Psoas muscle (tissue), 8 donors: ENCODE measurements around the gene SLC39A11. TPM values are rescaled to one million over a fixed set of nuclear protein-coding genes. Genes with fewer than 3 reads are reported as not detected.

Experiments
- ATAC-seq, 4 donors: fragments of 200-7000 bp; cut with Tn5 transposase; one replicate each; pipeline ENCODE4 v1.9.1; 2020; ENCODE audit warnings: moderate library complexity in 3 of 4, mild to moderate bottlenecking in 2 of 4
- DNase-seq, 2 donors: peaks; one replicate each; pipeline ENCODE4 v3.0.0-alpha.2; 2020
- H3K27ac ChIP-seq: fragments of 200-600 bp; one replicate; pipeline ENCODE4 v1.8.0; 2022
- H3K27me3 ChIP-seq, 3 donors: fragments of 200-600 bp in 1 of 3; one replicate each; pipeline versions ENCODE4 v1.6.1 to v1.8.0; 2013 to 2022; ENCODE audit warnings: low read length in 2 of 3, mild to moderate bottlenecking in 2 of 3, moderate library complexity in 1 of 3; ENCODE audit not compliant: insufficient read depth in 3 of 3
- H3K36me3 ChIP-seq, 2 donors: fragments of 200-600 bp in 1 of 2; one replicate each; pipeline versions ENCODE4 v1.6.1 to v1.8.0; 2013 to 2022; ENCODE audit warnings: low read depth in 1 of 2, mild to moderate bottlenecking in 1 of 2, moderate library complexity in 1 of 2; ENCODE audit not compliant: insufficient read depth in 1 of 2
- H3K4me1 ChIP-seq: fragments of 200-600 bp; one replicate; pipeline ENCODE4 v1.8.0; 2022
- H3K4me3 ChIP-seq: fragments of 200-600 bp; one replicate; pipeline ENCODE4 v1.8.0; 2022; ENCODE audit warnings: mild to moderate bottlenecking
- H3K9me3 ChIP-seq: fragments of 200-600 bp; one replicate; pipeline ENCODE4 v1.8.0; 2022
- CTCF ChIP-seq: fragments of 200-600 bp; IDR thresholded peaks from one replicate; pipeline ENCODE4 v1.8.0; 2022; ENCODE audit warnings: antibody characterized with exemption
- WGBS, 3 donors: extraction: QIAGEN DNeasy Blood & Tissue Kit; methylation state at CpG; one replicate each; pipeline versions ENCODE4 v1.1.6 to v1.1.7; 2013; 5-methylcytosine and 5-hydroxymethylcytosine counted together
- intact Hi-C, 2 donors: fragments of 100-400 bp; cut with DNase I; formaldehyde crosslinking; loops; one replicate each; pipeline versions ENCODE4 v1.11.0 to v1.14.2; 2022
- polyA plus RNA-seq, 3 donors: library from polyadenylated mRNA; stranded (reverse); fragments of 200-250 nt; gene quantifications; one replicate each; pipeline ENCODE4 v1.2.3, GENCODE V29; 2013
- total RNA-seq, 4 donors: library from RNA; stranded (reverse); fragmentation: NEBNext Ultra II Directional in 2 of 4; extraction: Animal tissue kit (Norgen Biotek cat#: 25700) in 2 of 4; gene quantifications; one replicate each; pipeline versions ENCODE4 v1.2.1 to v1.2.4, GENCODE V29; 2021 to 2023
- donor health status: healthy with polysubstance abuse.
- donor health status: DM: no; HTN: no; CAD: no; lungs with moderate emphysema.
- donor health status: Bipolar disorder and iron deficiency.
- donor health status: healthy.
- donor health status: DM: yes; HTN: yes; CAD: no.
- donor health status: DM: no; HTN: no; CAD: no.
- donor health status: DM: no; HTN: no; CAD: no.
- donor health status: DM: yes; HTN: yes; CAD: no.

SLC39A11 gene
- total and polyA plus RNA-seq, 7 donors: 1.6 to 9.7 (median 7.9) TPM

DNA sequence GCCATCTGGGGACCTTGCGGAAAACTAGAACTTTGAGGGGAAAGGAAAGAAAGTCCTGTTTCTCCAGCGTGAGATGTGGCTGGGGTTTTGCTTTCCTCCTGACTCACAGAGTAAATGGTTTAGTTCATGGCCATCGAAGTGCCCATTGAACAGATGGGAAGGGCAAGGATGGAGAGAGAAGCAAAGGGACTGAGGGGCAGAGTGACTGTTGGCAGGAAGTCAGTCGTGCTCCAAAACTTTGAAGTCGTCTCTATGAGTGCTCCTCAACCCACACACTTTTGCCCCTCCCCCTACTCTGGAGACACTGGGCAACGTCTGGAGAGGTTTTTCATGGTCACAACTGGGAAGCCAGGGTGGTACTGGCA, 476.9 kb downstream of the SLC39A11 start:
- H3K27ac ChIP-seq: no peak overlapping the region
- intact Hi-C loops: no loop called here
- ATAC-seq: no peak
- H3K4me1 ChIP-seq: no peaks in the 10 kb centered on the region
- no peaks in the 10 kb centered on the region for H3K36me3 ChIP-seq
- WGBS, 3 donors: 45 to 46% (median 45%) methylated on average over 6 of the region's 6 CpGs
- no peak overlapping the region for H3K4me3 ChIP-seq
- DNase-seq: no peak
- TF ChIP-seq CTCF: no peak
- no peaks in the 10 kb centered on the region for H3K9me3 ChIP-seq
- peaks cover 0 to 19% (median 8%) of the 10 kb centered on the region in 3 donors for H3K27me3 ChIP-seq

- peaks cover 0 to 19% (median 8%) of the 10 kb centered on the region in 3 donors for H3K27me3 ChIP-seq
- no peak for ATAC-seq
- DNase-seq: no peak
- no peaks in the 10 kb centered on the region for H3K9me3 ChIP-seq
- TF ChIP-seq CTCF: no peak
- intact Hi-C loops: no loop called here
- 20 to 30% (median 21%) methylated on average over 20 of the region's 20 CpGs for WGBS, 3 donors
- no peak overlapping the region for H3K27ac ChIP-seq
- no peaks in the 10 kb centered on the region for H3K4me1 ChIP-seq
- no peaks in the 10 kb centered on the region for H3K36me3 ChIP-seq
- no peak overlapping the region for H3K4me3 ChIP-seq
These were observed 477.4 kb downstream of the SLC39A11 start for GRCh38 chr17:72614871-72615626.

GRCh38 chr17:72614476-72614870, 478.0 kb downstream of the SLC39A11 start:
- DNase-seq (no peak), ATAC-seq (no peak)
- Histone ChIP-seq H3K27ac (no peak overlapping the region), H3K27me3 (peaks cover 0 to 14% (median 8%) of the 10 kb centered on the region in 3 donors), H3K4me3 (no peak overlapping the region), H3K9me3 (no peaks in the 10 kb centered on the region), H3K36me3 (no peaks in the 10 kb centered on the region), H3K4me1 (no peaks in the 10 kb centered on the region)
- intact Hi-C loops: no loop called here
- 47 to 57% (median 50%) methylated on average over 4 of the region's 4 CpGs for WGBS, 3 donors
- no peak for TF ChIP-seq CTCF

DNA sequence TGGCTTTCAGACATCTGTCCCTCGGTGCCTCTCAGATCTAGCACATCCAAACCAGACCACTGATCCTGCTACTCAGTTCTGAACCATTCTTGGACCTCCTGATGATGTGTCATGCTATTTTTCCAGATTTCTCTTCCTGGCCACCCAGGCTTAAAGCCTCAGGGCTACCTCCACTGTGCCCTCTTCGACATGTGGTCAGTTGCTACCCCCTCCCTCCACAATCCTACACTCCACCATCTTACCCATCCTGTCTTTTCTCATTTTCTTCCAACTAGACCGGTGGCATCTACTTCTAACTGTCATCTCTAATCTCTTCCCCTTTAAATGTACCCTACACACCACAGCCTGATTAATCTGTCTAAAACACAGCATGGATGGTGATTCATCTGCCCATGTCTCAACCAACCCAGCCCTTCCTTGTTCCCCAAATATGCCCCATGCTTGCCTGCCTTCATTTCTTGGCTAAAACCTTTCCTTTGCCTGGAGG, 478.6 kb downstream of the SLC39A11 start:
- DNase-seq (no peak), ATAC-seq (no peak)
- peaks cover 0 to 13% (median 8%) of the 10 kb centered on the region in 3 donors for H3K27me3 ChIP-seq
- H3K4me3 ChIP-seq: no peak overlapping the region
- H3K36me3 ChIP-seq: no peaks in the 10 kb centered on the region
- no peaks in the 10 kb centered on the region for H3K9me3 ChIP-seq
- H3K4me1 ChIP-seq: no peaks in the 10 kb centered on the region
- H3K27ac ChIP-seq: no peak overlapping the region
- no peak for TF ChIP-seq CTCF
- intact Hi-C loops: no loop called here
- 30 to 41% (median 31%) methylated on average over 3 of the region's 3 CpGs for WGBS, 3 donors

- Histone ChIP-seq H3K27me3 (peaks cover 0 to 13% (median 6%) of the 10 kb centered on the region in 3 donors), H3K4me1 (no peaks in the 10 kb centered on the region), H3K36me3 (no peaks in the 10 kb centered on the region), H3K4me3 (no peak overlapping the region), H3K27ac (no peak overlapping the region), H3K9me3 (no peaks in the 10 kb centered on the region)
- 21 to 37% (median 23%) methylated on average over 7 of the region's 7 CpGs for WGBS, 3 donors
- TF ChIP-seq CTCF: no peak
- intact Hi-C loops: no loop called here
- DNase-seq: no peak
- no peak for ATAC-seq
These were observed 479.1 kb downstream of the SLC39A11 start for GRCh38 chr17:72613396-72613795.
